H1 (cell line): ENCODE measurements around the gene TMEM51. TPM values are rescaled to one million over a fixed set of nuclear protein-coding genes. Genes with fewer than 3 reads are reported as not detected.

Source experiments
- CTCF ChIA-PET: fragments of 300-600 bp; sonication (Branson Sonifier 250); formaldehyde crosslinking; loops from one replicate; lab custom pipeline; 2021; ENCODE audit not compliant: partially characterized antibody; lab: Charles Lee
- POLR2A ChIA-PET: fragments of 300-600 bp; sonication (Branson Sonifier 250); formaldehyde crosslinking; loops from one replicate; lab custom pipeline; 2021; ENCODE audit warnings: inconsistent platforms; ENCODE audit not compliant: partially characterized antibody; lab: Charles Lee
- DNase-seq, 2 experiments: peaks; one replicate each; pipeline versions ENCODE4 v3.0.0 to v3.0.0-alpha.2; 2010 to 2022; ENCODE audit warnings: low spot score in 2 of 2, low read depth in 1 of 2, mixed read lengths in 1 of 2
- FAIRE-seq: peaks from 2 replicates; lab custom pipeline; 2011; peaks lifted over from hg19 to GRCh38; lab: Jason Lieb, UNC
- H2AFZ ChIP-seq: 2 replicates; pipeline ENCODE4 v1.8.1; 2012; ENCODE audit warnings: low read length, inconsistent platforms
- H2AK5ac ChIP-seq: 2 replicates; pipeline ENCODE4 v1.6.1; 2013; ENCODE audit warnings: low read depth, low read length
- H2BK120ac ChIP-seq: replicated peaks from 2 replicates; pipeline ENCODE3; 2013; ENCODE audit warnings: low read depth, low read length, inconsistent platforms
- H2BK12ac ChIP-seq: 2 replicates; pipeline ENCODE4 v1.6.1; 2013; ENCODE audit warnings: low read depth, low read length
- H2BK15ac ChIP-seq: 2 replicates; pipeline ENCODE4 v1.6.1; 2013; ENCODE audit warnings: low read length
- H2BK20ac ChIP-seq: 2 replicates; pipeline ENCODE4 v1.6.1; 2013; ENCODE audit warnings: low read length
- H2BK5ac ChIP-seq: 2 replicates; pipeline ENCODE4 v1.6.1; 2013; ENCODE audit warnings: low read depth, low read length
- H3K14ac ChIP-seq: 2 replicates; pipeline ENCODE4 v1.6.1; 2013; ENCODE audit warnings: inconsistent platforms; ENCODE audit not compliant: insufficient read length
- H3K18ac ChIP-seq: 2 replicates; pipeline ENCODE4 v1.6.1; 2013; ENCODE audit warnings: low read length; ENCODE audit errors: extremely low read depth
- H3K23ac ChIP-seq: 2 replicates; pipeline ENCODE4 v1.6.1; 2013; ENCODE audit warnings: inconsistent platforms; ENCODE audit not compliant: insufficient read length
- H3K23me2 ChIP-seq: 2 replicates; pipeline ENCODE4 v1.6.1; 2013; ENCODE audit warnings: low read depth, low read length
- H3K27ac ChIP-seq: 2 replicates; pipeline ENCODE4 v1.6.1; 2011; ENCODE audit warnings: low read depth, low read length, inconsistent platforms
- H3K27me3 ChIP-seq, 4 experiments: replicated peaks in 1 of 4; 1 replicate in 1 of 4; 2 replicates in 3 of 4; pipeline versions ENCODE4 v1.6.1 to v1.8.1; 2011 to 2013; ENCODE audit warnings: low read length in 3 of 4, mild to moderate bottlenecking in 3 of 4, inconsistent platforms in 2 of 4, mixed read lengths in 2 of 4, moderate library complexity in 1 of 4; ENCODE audit not compliant: control insufficient read depth in 3 of 4, insufficient read depth in 3 of 4; ENCODE audit errors: extremely low read depth in 1 of 4
- H3K36me3 ChIP-seq, 4 experiments: 2 replicates each; pipeline versions ENCODE4 v1.6.1 to v1.8.1; 2011 to 2013; ENCODE audit warnings: mild to moderate bottlenecking in 4 of 4, low read length in 3 of 4, moderate library complexity in 2 of 4, control low read depth in 1 of 4, inconsistent platforms in 1 of 4; ENCODE audit not compliant: insufficient read depth in 4 of 4, control insufficient read depth in 2 of 4
- H3K4ac ChIP-seq: replicated peaks from 2 replicates; pipeline ENCODE3; 2013; ENCODE audit warnings: low read length, low read depth, mixed read lengths, inconsistent platforms; ENCODE audit not compliant: insufficient read length
- H3K4me1 ChIP-seq, 4 experiments: replicated peaks in 1 of 4; 1 replicate in 1 of 4; 2 replicates in 3 of 4; pipeline versions ENCODE4 v1.6.1 to v1.8.1; 2011 to 2013; ENCODE audit warnings: low read length in 3 of 4, inconsistent platforms in 2 of 4, mixed read lengths in 1 of 4; ENCODE audit not compliant: insufficient read depth in 4 of 4, control insufficient read depth in 3 of 4
- H3K4me2 ChIP-seq, 2 experiments: 2 replicates each; pipeline versions ENCODE4 v1.6.1 to v1.8.1; 2011 to 2013; ENCODE audit warnings: low read depth in 2 of 2, low read length in 2 of 2, control low read depth in 1 of 2, inconsistent platforms in 1 of 2, mild to moderate bottlenecking in 1 of 2; ENCODE audit not compliant: insufficient read depth in 1 of 2
- H3K4me3 ChIP-seq, 4 experiments: fragments of 200-600, 300-600 bp in 1 of 4; sonication (generic), shearing (Covaris generic), sonication (Bioruptor Twin) in 1 of 4; 2 replicates each; pipeline versions ENCODE4 v1.5.1 to v1.8.1; 2011 to 2016; ENCODE audit warnings: low read length in 4 of 4, low read depth in 3 of 4, control low read depth in 2 of 4, inconsistent platforms in 2 of 4, mild to moderate bottlenecking in 2 of 4, mixed read lengths in 1 of 4, moderate library complexity in 1 of 4; ENCODE audit not compliant: insufficient read depth in 2 of 4; ENCODE audit errors: extremely low read depth in 1 of 4
- H3K56ac ChIP-seq: replicated peaks from 2 replicates; pipeline ENCODE3; 2013; ENCODE audit warnings: low read depth, mild to moderate bottlenecking, mixed read lengths, low read length, inconsistent platforms; ENCODE audit not compliant: insufficient read length
- H3K79me1 ChIP-seq: 2 replicates; pipeline ENCODE4 v1.6.1; 2013; ENCODE audit warnings: low read depth, low read length, control low read depth
- H3K79me2 ChIP-seq, 2 experiments: 2 replicates each; pipeline versions ENCODE4 v1.6.1 to v1.8.1; 2012 to 2013; ENCODE audit warnings: low read length in 2 of 2, mild to moderate bottlenecking in 2 of 2, inconsistent platforms in 1 of 2; ENCODE audit not compliant: insufficient read depth in 2 of 2, control insufficient read depth in 1 of 2
- H3K9ac ChIP-seq, 4 experiments: replicated peaks in 1 of 4; 1 replicate in 1 of 4; 2 replicates in 3 of 4; pipeline versions ENCODE4 v1.6.1 to v1.8.1; 2011 to 2013; ENCODE audit warnings: low read depth in 3 of 4, low read length in 3 of 4, control low read depth in 2 of 4, mild to moderate bottlenecking in 2 of 4, moderate library complexity in 2 of 4, inconsistent platforms in 1 of 4; ENCODE audit errors: extremely low read depth in 1 of 4
- H3K9me3 ChIP-seq, 2 experiments: 2 replicates each; pipeline versions ENCODE4 v1.6.1 to v1.8.1; 2012 to 2013; ENCODE audit warnings: mild to moderate bottlenecking in 2 of 2, moderate library complexity in 2 of 2, control low read depth in 1 of 2, inconsistent platforms in 1 of 2, low read depth in 1 of 2, low read length in 1 of 2, mixed read lengths in 1 of 2; ENCODE audit not compliant: insufficient read depth in 2 of 2
- H4K20me1 ChIP-seq, 2 experiments: replicated peaks in 1 of 2; 2 replicates each; pipeline versions ENCODE3 to v1.8.1; 2011 to 2013; ENCODE audit warnings: inconsistent platforms in 2 of 2, low read length in 2 of 2, mild to moderate bottlenecking in 1 of 2; ENCODE audit not compliant: insufficient read depth in 2 of 2, control insufficient read depth in 1 of 2
- H4K5ac ChIP-seq: 2 replicates; pipeline ENCODE4 v1.6.1; 2013; ENCODE audit warnings: low read length, low read depth, mixed read lengths, inconsistent platforms; ENCODE audit not compliant: insufficient read length
- H4K8ac ChIP-seq: 2 replicates; pipeline ENCODE4 v1.8.0; 2013; ENCODE audit warnings: mild to moderate bottlenecking, moderate library complexity, low read length, inconsistent platforms; ENCODE audit not compliant: insufficient read depth; ENCODE audit errors: extremely low read depth
- H4K91ac ChIP-seq: replicated peaks from 2 replicates; pipeline ENCODE3; 2013; ENCODE audit warnings: low read length, mixed read lengths, inconsistent platforms; ENCODE audit not compliant: insufficient read length
- ATF2 ChIP-seq: IDR thresholded peaks from 2 replicates; pipeline ENCODE4 v1.6.1; 2012; ENCODE audit warnings: low read length, inconsistent platforms
- EZH2 ChIP-seq: fragments of 200-600 bp; sonication (generic); IDR thresholded peaks from 2 replicates; pipeline ENCODE4 v1.7.1; 2012; ENCODE audit warnings: low read depth, mild to moderate bottlenecking, moderate library complexity, low read length, inconsistent platforms; ENCODE audit not compliant: severe bottlenecking
- GABPA ChIP-seq: IDR thresholded peaks from 2 replicates; pipeline ENCODE4 v1.6.1; 2011; ENCODE audit warnings: mild to moderate bottlenecking, low read length, moderate library complexity, borderline replicate concordance; ENCODE audit not compliant: insufficient read depth
- KDM5A ChIP-seq: fragments of 200-600 bp; IDR thresholded peaks from 2 replicates; pipeline ENCODE4 v1.7.1; 2012; ENCODE audit warnings: mild to moderate bottlenecking, low read length, inconsistent platforms, mixed read lengths
- NANOG ChIP-seq: IDR thresholded peaks from 2 replicates; pipeline ENCODE4 v1.6.1; 2011; ENCODE audit warnings: low read length, low read depth, mild to moderate bottlenecking, inconsistent platforms; ENCODE audit not compliant: insufficient read depth, poor library complexity, severe bottlenecking
- SIN3A ChIP-seq, 2 experiments: IDR thresholded peaks in 1 of 2; conservative IDR thresholded peaks in 1 of 2; 2 replicates each; pipeline ENCODE4 v1.6.1; 2011 to 2012; ENCODE audit warnings: low read length in 2 of 2, improper control_type of control experiment in 1 of 2, low read depth in 1 of 2, mild to moderate bottlenecking in 1 of 2
- SUZ12 ChIP-seq: fragments of 200-600 bp; sonication (generic); IDR thresholded peaks from 2 replicates; pipeline ENCODE4 v1.6.1; 2012; ENCODE audit warnings: mild to moderate bottlenecking, inconsistent platforms, low read length, moderate library complexity, mixed read lengths
- WGBS, 2 experiments: shearing (Covaris generic) in 1 of 2; methylation state at CpG; one replicate each; pipeline versions ENCODE4 v1.1.6 to v1.1.7; 2013 to 2015; ENCODE audit warnings: low lambda C conversion rate in 2 of 2, mixed read lengths in 2 of 2, inconsistent platforms in 1 of 2, low coverage in 1 of 2, missing lambda C conversion rate in 1 of 2; ENCODE audit not compliant: insufficient replicate concordance in 2 of 2, insufficient coverage in 1 of 2, insufficient read length in 1 of 2; ENCODE audit errors: extremely low coverage in 1 of 2, missing lambda C conversion rate in 1 of 2; 5-methylcytosine and 5-hydroxymethylcytosine counted together
- polyA plus RNA-seq, 7 experiments: library from polyadenylated mRNA; depleted of rRNA in 3 of 7; stranded (reverse) in 5 of 7; unstranded in 2 of 7; fragments of >200 nt in 5 of 7; fragments of 200-250 nt in 2 of 7; gene quantifications; 1 replicate in 5 of 7; 2 replicates in 1 of 7; 4 replicates in 1 of 7; pipeline versions ENCODE4 v1.2.1 to v1.2.3, GENCODE V29; 2011 to 2013; ENCODE audit warnings: missing spikeins in 2 of 7, mixed read lengths in 2 of 7
- total RNA-seq: library from RNA; stranded (reverse); fragmentation: NEBNext Ultra II Directional; extraction: Animal tissue kit (Norgen Biotek cat#: 25700); gene quantifications from 2 replicates; pipeline ENCODE4 v1.2.1, GENCODE V29; 2021

The TMEM51 gene
- total and polyA plus RNA-seq, 2 of the 8 experiments (the other 6 are each of a cell fraction or from before 2014, with no cell fraction given) = 9.9 to 10.7 TPM

GRCh38 chr1:15260418-15261154 is 107.0 kb downstream of the TMEM51 start:
- no peak overlapping the region for H3K56ac ChIP-seq
- 87% methylated on average over 12 of the region's 12 CpGs; no CpG with 5 or more reads in 1 of the 2 experiments for WGBS, 2 experiments
- FAIRE-seq = no peak

More at GRCh38 chr1:15260418-15261154, 107.0 kb downstream of the TMEM51 start:
- Histone ChIP-seq H2BK120ac (no peak overlapping the region), H4K91ac (no peak overlapping the region), H3K23me2 (no peaks in the 10 kb centered on the region), H3K4me2 (no peak overlapping the region), H2BK20ac (no peak overlapping the region), H2AFZ (no peak overlapping the region), H2AK5ac (no peak overlapping the region)
- no peak for TF ChIP-seq EZH2
- no peak for TF ChIP-seq SIN3A (conservative IDR thresholded peaks at IDR 0.05 in 1 of 2, IDR thresholded peaks at IDR 0.05 in 1 of 2; ENCODE audit: low read depth in 1 of 2, low read length in 2 of 2)
- no peak for TF ChIP-seq SUZ12
- TF ChIP-seq GABPA = no peak
- TF ChIP-seq ATF2 = no peak
- TF ChIP-seq NANOG = no peak
- TF ChIP-seq KDM5A = no peak
- TF ChIP-seq, all 59 proteins: peak for 0
- no peaks in the 10 kb centered on the region for H4K20me1 ChIP-seq
- no peak overlapping the region for H3K9ac ChIP-seq
- H3K9me3 ChIP-seq = no peaks in the 10 kb centered on the region
- H3K79me2 ChIP-seq = no peaks in the 10 kb centered on the region
- no peaks in the 10 kb centered on the region for H3K27me3 ChIP-seq
- no peak overlapping the region for H3K4ac ChIP-seq
- H4K8ac ChIP-seq = no peak overlapping the region
- POLR2A ChIA-PET = no interaction called here
- H2BK12ac ChIP-seq = no peak overlapping the region
- DNase-seq = peak in 1 of 2 experiments; percentile 24
- H3K36me3 ChIP-seq = no peaks in the 10 kb centered on the region
- H3K27ac ChIP-seq = no peak overlapping the region
- H3K14ac ChIP-seq = no peak overlapping the region
- H2BK5ac ChIP-seq = no peak overlapping the region
- no peak overlapping the region for H3K18ac ChIP-seq
- CTCF ChIA-PET = interaction anchor here (1.1 to 4.7 kb wide), 6 partner anchors 11 to 103 kb away, joined by 3 to 45 read pairs (median 4); no protein-coding TSS in a partner anchor
- no peak overlapping the region for H3K23ac ChIP-seq
- H3K79me1 ChIP-seq = no peaks in the 10 kb centered on the region
- H3K4me3 ChIP-seq = no peak overlapping the region
- no peak overlapping the region for H2BK15ac ChIP-seq
- peaks cover 0 to 4% (median 2%) of the 10 kb centered on the region in 4 experiments; a peak in 3 of 7 replicates for H3K4me1 ChIP-seq
- H4K5ac ChIP-seq = no peak overlapping the region
